ENCODE measurements around the gene VAMP2.

The VAMP2 gene

GRCh38 chr17:8122924-8123694 lies 39.6 kb downstream of the VAMP2 start:
- peak in 1 of 4 experiments; percentile 21 for DNase-seq

GRCh38 chr17:8122422-8122923 lies 40.3 kb downstream of the VAMP2 start:
- no peak for DNase-seq

- peak in 1 of 4 experiments; percentile 15 for DNase-seq
Measured at GRCh38 chr17:8121681-8122421, 40.9 kb downstream of the VAMP2 start.

- no peak for DNase-seq
Measured at GRCh38 chr17:8121407-8121680, 41.4 kb downstream of the VAMP2 start.

- DNase-seq: peak in 2 of 4 experiments; percentile 55 to 75
Measured at GRCh38 chr17:8120520-8121406, 42.0 kb downstream of the VAMP2 start.

GRCh38 chr17:8119581-8120519 lies 42.9 kb downstream of the VAMP2 start:
- peak; percentile 46 to 89 (median 70) for DNase-seq

- DNase-seq: peak; percentile 66 to 71 (median 69)
Measured at GRCh38 chr17:8118769-8119580, 43.8 kb downstream of the VAMP2 start.

- DNase-seq: peak in 1 of 4 experiments; percentile 55
Measured at GRCh38 chr17:8117980-8118768, 44.6 kb downstream of the VAMP2 start, which contains the start of gene ALOXE3. Gene ALOXE3, minus strand, starts transcription at chr17:8118514. Its CDS starts 524 bp downstream, at chr17:8117990.

- DNase-seq: no peak
Measured at GRCh38 chr17:8117367-8117979, 45.3 kb downstream of the VAMP2 start.

- DNase-seq: no peak
Measured at GRCh38 chr17:8116776-8117175, 46.0 kb downstream of the VAMP2 start.

GRCh38 chr17:8110907-8111306 lies 51.8 kb downstream of the VAMP2 start:
- DNase-seq: no peak

GRCh38 chr17:8110456-8110804 lies 52.3 kb downstream of the VAMP2 start:
- DNase-seq: no peak

GRCh38 chr17:8109661-8110455 lies 52.9 kb downstream of the VAMP2 start:
- DNase-seq: peak; percentile 57 to 83 (median 68)
